Measurements from ENCODE around the gene NDUFA6.

GRCh38 chr22:42114721-42115120 is 24.1 kb upstream of the NDUFA6 start:
- peak; percentile 12; the same call in 1 of the 3 replicates for TF ChIP-seq CTCF (IDR thresholded peaks at IDR 0.05)
- TF ChIP-seq EP300 (IDR thresholded peaks at IDR 0.05): no peak
- TF ChIP-seq POLR2A (IDR thresholded peaks at IDR 0.05; ENCODE audit: low read length): no peak
- no peak for TF ChIP-seq CBX8 (IDR thresholded peaks at IDR 0.05)
- TF ChIP-seq RAD21 (conservative IDR thresholded peaks at IDR 0.05 in 1 of 2, IDR thresholded peaks at IDR 0.05 in 1 of 2): peak in 1 of 2 experiments; percentile 56; a peak in 2 of 5 replicates
- TF ChIP-seq REST (IDR thresholded peaks at IDR 0.05): no peak
- no peak for TF ChIP-seq RFX5 (IDR thresholded peaks at IDR 0.05)
- TF ChIP-seq ZNF302 (CRISPR knock-in tag; IDR thresholded peaks at IDR 0.05): no peak
- no peak for TF ChIP-seq PBX3 (IDR thresholded peaks at IDR 0.05)

All from A549 (cell line).